Measurements from ENCODE around the gene DENND11.
"Not testable (repeated sequence)": the region's sequence is repeated elsewhere in the genome, so short reads cannot be mapped to it uniquely, and the experiment has no call there.

DENND11 gene

GRCh38 chr7:141708351-141708750, 6.4 kb upstream of the DENND11 start, which contains the start of gene WEE2:
Gene WEE2, plus strand, starts transcription at chr7:141708353. Its CDS starts 406 bp downstream, at chr7:141708759.
- DNase-seq (ENCODE audit: low read depth, low spot score): no peak

DNA sequence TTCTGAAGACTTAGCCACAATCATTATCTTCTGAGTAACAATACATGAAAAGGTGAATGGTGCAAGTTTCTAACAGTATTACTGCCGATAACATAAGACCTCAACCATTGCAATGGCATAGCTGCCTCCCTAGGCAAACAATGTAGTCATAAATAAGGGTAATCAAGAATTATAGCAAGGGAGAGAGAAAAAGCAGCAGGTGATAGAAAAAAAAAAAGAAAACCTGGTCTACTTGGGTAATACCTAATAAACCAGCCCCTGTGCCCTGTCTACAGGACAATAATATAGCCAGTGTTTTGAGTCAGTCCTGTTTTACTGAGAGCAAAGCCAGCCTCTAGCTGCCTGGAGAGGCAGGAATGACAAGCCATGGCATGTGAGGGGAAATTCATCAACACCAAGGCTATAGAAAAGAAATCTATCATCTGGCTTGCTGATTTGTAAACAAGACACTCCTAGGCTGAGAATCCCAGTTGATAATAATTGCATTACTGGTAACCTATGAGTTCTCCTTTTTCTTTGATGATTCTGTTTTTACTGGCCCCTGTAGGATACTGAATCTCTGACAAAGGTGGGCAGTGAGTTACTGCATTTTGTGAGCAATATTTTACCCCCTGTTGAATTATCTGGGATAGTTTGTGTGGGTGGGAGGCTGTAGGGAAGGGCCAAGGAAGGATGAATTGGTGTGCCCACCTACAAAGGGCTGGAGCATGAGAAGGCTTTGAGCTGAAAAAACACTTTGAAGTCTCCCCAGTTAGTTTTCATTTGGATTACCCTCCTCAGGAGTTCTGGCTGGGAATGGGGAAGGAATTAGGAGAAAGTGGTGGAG, 4.5 kb upstream of the DENND11 start:
- no peak for DNase-seq (ENCODE audit: low read depth, low spot score)

- no peak for DNase-seq (ENCODE audit: low read depth, low spot score)
These were observed 2.8 kb upstream of the DENND11 start for GRCh38 chr7:141704741-141705140.

DNA sequence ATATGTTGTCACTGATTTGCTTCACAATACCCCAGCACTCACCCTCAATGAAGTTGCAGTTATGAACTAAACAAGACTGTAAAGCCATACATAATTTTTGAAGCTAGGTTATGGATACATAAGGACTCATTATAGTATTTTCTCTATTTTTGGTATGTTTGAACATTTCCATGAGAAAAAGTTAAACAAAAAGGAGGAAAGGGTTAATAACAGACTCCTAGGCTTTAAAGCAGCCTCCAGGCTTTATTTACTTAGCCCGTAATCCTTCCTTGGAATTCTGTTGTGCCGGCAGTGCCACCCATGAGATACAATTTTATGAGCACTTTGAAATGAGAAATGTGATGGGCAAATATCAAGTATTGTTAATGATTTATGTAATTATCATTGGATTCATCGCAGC, 2.1 kb upstream of the DENND11 start:
- DNase-seq (ENCODE audit: low read depth, low spot score): no peak

DNA sequence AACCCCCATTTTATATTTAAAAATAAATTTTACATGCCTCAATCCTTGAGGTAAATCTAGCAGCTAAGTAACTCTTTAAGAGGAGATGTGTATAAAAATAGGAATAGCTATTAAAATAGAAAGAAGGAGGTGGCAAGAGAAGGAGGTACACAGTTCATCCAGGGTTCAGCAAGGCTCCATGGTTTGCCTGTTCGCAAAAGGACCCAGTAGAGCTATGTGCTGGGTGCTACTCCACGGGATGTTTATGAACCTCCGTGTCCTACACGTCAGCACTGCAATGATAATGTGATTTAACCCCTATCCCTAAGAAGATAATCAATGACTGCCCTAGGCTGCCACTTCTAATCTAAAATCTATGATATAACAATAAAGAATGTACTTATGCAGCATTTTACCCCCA, 926 bp upstream of the DENND11 start:
- DNase-seq (ENCODE audit: low read depth, low spot score): no peak

DNA sequence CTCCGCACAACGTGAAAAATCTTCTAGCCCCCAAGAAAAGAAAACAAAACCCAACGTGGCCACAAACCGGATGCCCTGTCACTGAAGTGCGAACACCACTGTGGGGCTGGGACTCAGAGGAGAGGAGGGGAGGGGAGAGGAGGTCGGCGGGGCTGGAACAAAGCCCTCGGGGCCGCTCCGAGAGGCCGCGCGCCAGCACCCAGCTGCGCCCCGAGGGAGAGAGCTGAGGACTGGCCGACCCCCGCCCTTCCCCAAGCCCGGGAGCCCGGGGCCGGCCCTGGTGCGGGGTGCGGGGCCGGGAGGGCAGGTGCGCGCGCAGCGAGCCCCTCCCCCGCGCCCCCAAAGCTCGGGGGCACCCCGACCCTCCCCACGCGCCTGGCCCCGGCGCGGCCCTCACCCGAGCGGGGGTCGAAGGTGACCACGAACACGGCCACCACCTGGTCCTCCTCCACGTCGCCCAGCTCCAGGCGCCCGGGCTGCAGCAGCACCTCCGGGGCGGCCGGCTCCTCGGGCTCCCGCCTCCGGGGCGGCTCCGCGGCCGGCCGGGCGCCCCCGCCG, 398 bp downstream of the DENND11 start:
- DNase-seq (ENCODE audit: low read depth, low spot score): no peak

DNA sequence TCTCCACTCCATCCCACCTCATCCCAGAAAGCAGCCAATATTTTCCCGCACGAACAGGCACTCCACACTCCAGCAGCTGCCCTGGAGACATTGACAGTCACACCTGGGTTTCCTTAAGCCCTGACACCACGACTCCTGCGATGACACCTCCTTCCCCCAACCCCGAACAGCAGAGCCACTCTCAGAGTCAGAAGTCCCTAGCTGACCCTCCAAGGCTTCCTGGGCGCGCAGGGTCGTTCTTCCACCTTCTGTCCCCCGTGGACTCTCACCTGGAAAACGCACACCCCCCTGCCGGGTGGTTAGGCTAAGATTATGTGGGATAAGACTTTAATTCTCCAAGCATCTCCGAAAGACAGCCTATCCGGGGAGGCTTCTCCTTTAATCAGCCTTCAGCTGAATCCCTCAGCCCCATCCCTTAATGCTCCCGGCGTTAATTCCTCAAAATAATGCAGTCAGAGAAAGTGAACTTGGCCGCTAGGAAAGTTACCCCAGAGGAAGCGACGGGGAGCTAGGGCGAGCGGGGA, 1.1 kb downstream of the DENND11 start:
- DNase-seq (ENCODE audit: low read depth, low spot score): no peak

DNA sequence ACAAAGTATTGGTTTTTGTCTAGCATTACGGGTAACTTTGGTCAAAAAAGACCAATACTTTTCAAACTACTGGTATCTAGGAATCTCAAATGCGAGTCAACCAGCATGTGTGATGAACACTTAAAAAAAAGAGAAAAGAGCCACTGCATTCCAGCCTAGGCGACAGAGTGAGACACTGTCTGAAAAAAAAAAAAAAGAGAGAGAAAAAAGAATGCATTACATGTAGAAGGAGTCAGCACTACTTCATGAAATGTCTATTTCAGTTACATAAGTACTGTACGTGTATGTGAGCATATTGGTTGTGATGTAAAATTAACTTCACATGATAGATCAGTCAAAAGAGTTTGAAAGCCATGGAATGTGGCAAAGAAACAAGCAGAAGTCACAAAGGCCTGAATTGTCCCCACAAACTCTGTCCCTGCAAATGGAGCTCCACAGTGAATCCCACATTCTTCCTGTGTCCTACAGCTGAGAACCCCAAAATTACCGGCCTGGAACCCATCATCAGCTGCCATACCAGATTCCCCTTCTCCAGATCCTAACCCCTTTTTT, 1.6 kb downstream of the DENND11 start:
- no peak for DNase-seq (ENCODE audit: low read depth, low spot score)

GRCh38 chr7:141699860-141700259, 2.1 kb downstream of the DENND11 start:
- no peak for DNase-seq (ENCODE audit: low read depth, low spot score)

DNA sequence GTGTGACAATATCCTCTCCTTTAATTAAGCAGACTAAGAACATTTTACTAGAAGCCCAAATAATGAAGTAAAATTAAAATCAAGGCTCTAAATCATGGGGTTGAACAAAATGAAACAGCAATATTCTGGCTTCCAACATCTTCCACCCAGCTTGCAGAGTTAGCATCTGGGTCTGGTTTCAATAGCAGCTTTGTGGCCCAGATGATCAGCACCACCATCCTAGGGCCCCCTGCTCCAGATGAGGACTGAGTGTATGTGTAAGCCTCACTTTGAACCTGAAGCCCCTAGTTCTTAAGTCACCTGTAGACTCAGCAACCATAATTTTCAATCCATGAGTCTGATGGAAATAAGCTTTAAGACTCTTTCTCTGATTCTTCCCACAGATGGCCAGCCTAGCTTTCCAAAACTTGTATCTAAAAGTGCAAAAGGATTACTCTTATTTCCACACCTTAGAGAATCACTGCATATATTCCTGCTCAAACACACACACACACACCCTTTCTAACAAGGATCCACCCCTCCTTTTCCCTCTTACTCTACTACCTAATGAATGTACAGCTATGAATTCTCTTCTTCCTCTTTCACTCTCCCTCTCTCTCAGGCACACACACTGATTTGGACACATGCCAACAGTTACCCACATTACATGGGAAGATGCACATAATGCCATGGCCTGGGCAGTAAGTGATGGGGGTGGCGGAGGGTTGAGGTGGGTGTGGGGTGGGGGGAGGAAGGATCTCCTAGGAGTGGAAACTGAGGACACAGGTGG, 3.5 kb downstream of the DENND11 start:
- no peak for DNase-seq (ENCODE audit: low read depth, low spot score)

GRCh38 chr7:141697211-141697871, 4.6 kb downstream of the DENND11 start:
- DNase-seq (ENCODE audit: low read depth, low spot score): no peak

DNA sequence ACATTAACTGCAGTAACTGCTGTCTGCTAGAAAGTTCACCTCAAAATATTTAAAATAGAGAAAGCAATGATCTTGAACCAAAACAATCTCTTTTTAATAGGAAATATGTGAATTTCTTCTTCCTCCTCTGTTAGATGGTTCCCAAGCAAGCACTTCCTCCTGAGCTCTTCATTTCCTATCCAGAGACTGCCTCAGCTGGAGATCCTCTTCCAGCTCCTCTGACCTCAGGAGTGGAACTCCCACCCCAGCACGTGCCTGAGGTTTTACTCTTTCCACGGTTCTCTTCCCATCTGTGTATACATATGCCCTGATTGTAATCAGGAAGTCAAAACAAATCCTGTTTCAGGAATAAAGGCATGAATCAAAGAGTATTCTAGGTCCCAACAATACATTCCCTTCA, 5.6 kb downstream of the DENND11 start:
- DNase-seq (ENCODE audit: low read depth, low spot score): no peak

DNA sequence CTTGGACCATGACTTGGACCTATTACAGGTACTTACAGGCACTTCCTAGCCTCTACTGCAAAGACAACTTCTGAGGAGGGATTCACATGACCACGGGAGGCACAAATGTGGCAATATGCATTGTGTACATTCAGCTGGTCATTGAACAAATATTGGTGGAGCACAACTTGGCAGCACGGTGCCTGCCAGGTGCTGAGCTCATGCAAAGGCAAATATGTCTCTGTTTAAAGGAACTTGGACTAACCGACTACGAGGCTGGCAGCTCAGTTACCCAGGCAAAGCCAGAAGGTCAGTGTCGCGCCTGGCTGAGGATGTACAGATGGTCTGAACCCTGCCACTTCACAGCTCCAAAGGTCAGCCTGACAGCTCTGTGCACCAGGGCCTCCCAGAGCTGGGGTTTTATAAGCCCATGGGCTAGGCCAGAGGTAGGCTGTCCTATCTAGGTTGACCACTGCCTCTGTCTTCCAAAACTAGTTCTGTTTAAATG, 6.1 kb downstream of the DENND11 start:
- no peak for DNase-seq (ENCODE audit: low read depth, low spot score)

DNA sequence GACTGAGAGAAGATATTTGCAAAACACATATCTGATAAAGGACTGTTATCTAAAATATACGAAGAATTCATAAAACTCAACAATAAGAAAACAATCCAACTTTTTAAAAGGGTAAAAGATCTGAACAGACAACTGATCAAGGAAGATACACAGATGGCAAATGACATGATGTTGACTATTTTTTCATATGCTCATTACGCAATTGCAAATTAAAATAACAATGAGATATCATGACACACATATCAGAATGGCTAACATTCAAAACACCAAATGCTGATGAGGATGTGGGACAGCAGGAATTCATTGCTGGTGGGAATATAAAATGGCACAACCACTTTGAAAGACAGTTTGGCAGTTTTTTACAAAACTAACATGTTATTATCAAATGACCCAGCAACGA, 8.9 kb downstream of the DENND11 start:
- DNase-seq (ENCODE audit: low read depth, low spot score): no peak

GRCh38 chr7:141691961-141692360, 10.0 kb downstream of the DENND11 start:
- no peak for DNase-seq (ENCODE audit: low read depth, low spot score)

- no peak for DNase-seq (ENCODE audit: low read depth, low spot score)
These were observed 10.4 kb downstream of the DENND11 start for GRCh38 chr7:141691540-141691939.

DNA sequence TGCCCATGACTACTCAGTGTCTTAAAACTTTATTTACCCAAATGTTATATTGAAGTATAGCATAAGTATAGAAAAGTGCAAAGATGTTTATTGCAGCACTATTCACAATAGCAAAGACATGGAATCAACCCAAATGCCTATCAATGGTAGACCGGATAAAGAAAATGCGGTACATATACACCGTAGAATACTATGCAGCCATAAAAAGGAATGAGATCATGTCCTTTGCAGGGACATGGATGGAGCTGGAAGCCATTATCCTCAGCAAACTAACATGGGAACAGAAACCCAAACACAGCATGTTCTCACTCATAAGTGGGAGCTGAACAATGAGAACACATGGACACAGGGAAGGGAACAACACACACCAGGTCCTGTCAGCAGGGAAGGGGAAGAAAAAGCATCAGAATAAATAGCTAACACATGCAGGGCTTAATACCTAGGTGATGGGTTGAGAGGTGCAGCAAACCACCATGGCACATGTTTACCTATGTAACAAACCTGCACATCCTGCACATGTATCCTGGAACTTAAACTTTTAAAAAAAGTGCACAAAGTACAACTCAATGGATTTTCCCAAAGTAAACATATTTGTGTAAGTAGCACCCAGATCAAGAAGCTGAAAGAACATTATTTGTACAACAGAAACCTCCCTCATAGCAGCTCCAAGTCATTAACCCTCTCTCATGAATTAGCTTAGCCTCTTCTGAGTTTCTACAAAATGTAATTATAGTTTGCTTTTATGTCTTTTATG, 12.7 kb downstream of the DENND11 start:
- not testable (repeated sequence) for DNase-seq (ENCODE audit: low read depth, low spot score)

DNA sequence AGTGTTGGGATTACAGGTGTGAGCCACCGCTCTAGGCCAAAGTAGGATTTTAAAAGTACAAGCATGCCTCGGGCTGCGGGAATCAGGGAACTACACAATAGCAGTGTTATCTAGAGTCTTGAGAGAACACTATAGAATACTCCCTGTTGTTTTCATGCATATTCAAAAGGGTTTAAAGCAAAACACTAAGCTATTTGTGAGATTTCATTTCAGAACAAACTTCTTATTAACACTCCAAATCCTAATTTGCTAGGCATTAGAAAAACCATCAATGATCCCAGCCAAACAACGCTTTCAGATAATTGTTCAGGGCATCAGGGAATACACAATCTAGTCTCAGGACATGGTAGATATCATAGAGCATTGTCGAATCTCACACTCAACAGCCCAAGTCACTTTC, 13.9 kb downstream of the DENND11 start:
- no peak for DNase-seq (ENCODE audit: low read depth, low spot score)

DNA sequence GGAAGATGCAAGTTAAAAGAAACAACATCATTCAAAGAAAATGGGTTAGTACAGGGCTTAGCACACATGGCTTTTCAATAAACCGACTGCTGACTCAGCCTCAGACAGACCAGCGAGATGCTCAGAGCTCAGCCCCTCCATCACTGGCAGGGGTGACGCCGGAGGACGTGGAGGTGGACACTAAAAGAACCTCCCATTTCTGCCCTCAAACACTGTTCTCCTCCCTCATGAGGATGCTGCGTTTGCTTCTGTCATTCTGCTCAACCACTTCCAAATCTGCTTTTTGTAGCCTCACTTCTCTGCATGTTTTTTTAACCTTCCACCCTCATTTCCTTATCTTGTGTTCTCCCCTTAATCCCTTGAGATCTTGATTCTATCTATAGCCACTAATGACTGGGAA, 15.3 kb downstream of the DENND11 start:
- no peak for DNase-seq (ENCODE audit: low read depth, low spot score)

GRCh38 chr7:141686074-141686473, 15.9 kb downstream of the DENND11 start:
- DNase-seq (ENCODE audit: low read depth, low spot score): no peak

Measured in brain pericyte (primary cell).